NT2/D1 (cell line): Measurements from ENCODE around the gene SGCD.

Source experiments
- SUZ12 ChIP-seq: IDR thresholded peaks from 2 replicates; pipeline ENCODE4 v1.6.1; 2011; ENCODE audit not compliant: insufficient read length, insufficient read depth; ENCODE audit errors: extremely low read depth
- YY1 ChIP-seq: IDR thresholded peaks from 2 replicates; pipeline ENCODE4 v1.6.1; 2011; ENCODE audit not compliant: insufficient read length, insufficient read depth

DNA sequence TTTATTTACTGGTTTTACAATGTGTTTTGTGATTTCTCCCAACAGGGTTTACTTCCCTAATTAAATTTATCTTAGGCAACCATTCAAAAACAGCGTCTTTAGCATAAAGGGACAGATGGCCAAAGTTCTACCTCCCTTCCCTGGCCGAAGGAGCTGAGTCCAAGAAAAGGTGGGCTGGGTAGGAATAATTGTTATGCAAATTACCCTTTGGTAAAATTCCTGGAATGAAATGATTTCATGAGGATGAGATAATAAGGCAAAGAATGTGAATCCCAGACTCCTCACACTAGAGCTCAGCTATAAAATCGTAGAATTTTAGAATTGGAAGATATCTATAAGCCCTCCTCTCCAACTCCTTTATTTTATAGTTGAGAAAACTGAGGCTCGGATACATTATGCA lies 119.6 kb downstream of the SGCD start:
- TF ChIP-seq YY1 = no peak
- no peak for TF ChIP-seq SUZ12
